ENCODE results near the gene SHISAL2B.

DNA sequence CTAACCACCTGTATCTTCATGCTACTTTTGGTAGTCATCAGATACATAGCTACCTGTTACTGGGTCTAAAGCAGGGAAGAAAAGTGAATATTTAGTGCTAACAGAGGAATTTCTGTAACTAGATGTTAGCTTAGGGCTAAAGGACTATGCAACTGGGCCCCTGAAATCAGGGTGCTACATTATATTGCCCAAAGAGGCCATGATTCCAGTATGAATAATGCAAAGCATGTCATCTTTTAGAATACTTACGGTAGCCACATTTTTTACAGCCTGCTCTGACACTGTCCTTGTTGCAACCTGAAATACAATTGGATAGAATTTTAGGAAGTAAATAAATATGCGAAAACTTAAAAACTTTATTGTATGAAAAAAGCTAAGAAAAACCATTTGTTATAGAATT is 63.8 kb downstream of the SHISAL2B start:
- TF ChIP-seq CTCF (IDR thresholded peaks at IDR 0.05): no peak
- TF ChIP-seq EP300 (IDR thresholded peaks at IDR 0.05): no peak

Measured in ovary (tissue), 3 donors.